GM08714 (cell line): Measurements from ENCODE around the gene PRPSAP1.

Source experiments
- H3K4me3 ChIP-seq: fragments of 200-500 bp; sonication (Bioruptor generic); 2 replicates; pipeline ENCODE4 v1.5.1; 2014; ENCODE audit warnings: mild to moderate bottlenecking, low read length, inconsistent platforms
- ZNF274 ChIP-seq: IDR thresholded peaks from 2 replicates; pipeline ENCODE4 v1.6.1; 2012; ENCODE audit warnings: mild to moderate bottlenecking, low read depth, low read length

The PRPSAP1 gene

GRCh38 chr17:76276069-76276431 is 77.7 kb downstream of the PRPSAP1 start:
- no peak overlapping the region for H3K4me3 ChIP-seq
- TF ChIP-seq ZNF274: no peak

- no peak overlapping the region for H3K4me3 ChIP-seq
- no peak for TF ChIP-seq ZNF274
Measured at GRCh38 chr17:76275382-76276068, 78.2 kb downstream of the PRPSAP1 start.

DNA sequence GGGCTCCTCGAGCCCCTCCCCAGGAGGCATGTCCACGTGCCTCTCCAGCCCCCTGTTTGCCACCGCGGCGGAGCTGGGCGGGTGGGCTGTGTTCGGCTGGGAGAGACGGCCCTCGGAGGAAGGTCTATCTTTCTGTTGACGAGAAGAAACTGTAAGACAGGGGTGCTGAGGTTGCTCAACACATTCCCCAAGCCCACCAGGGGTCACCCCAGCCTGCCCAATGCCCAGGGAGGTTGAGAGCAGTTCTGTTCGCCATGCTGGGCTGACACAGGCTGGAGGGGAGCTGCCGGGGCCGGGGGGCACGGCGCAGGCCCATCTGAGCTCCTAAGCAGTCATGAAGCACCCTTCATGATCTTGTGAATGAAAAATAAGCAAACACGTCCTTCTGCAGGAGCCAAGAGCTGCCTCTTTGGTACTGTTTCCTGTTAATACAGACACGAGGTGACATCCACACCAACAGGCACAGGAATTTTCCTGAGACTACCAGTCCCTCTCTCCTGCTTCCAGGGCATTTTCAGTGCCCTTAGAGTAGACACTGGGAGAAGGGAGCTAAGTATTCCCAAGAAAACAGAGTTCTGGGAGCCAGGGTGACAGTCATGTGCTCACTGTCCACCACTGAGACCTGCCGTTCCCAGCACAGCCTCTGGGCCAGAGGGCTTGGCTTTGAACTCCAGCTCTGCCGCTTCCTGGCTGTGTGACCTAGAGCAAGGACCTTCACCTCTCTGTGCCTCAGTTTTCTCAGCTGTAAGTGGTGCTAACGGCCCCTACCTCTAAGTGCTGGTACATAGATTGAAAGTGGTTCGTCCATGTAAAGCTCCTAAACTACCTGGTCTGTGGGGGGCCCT is 79.4 kb downstream of the PRPSAP1 start:
- TF ChIP-seq ZNF274: no peak
- no peak overlapping the region for H3K4me3 ChIP-seq

GRCh38 chr17:76273445-76274111 is 80.1 kb downstream of the PRPSAP1 start:
- H3K4me3 ChIP-seq: no peak overlapping the region
- no peak for TF ChIP-seq ZNF274

GRCh38 chr17:76272541-76273444 is 80.9 kb downstream of the PRPSAP1 start:
- TF ChIP-seq ZNF274: no peak

GRCh38 chr17:76271669-76272540 is 81.8 kb downstream of the PRPSAP1 start:
- peak overlapping the region; percentile 63; the same call in 1 of the 2 replicates for H3K4me3 ChIP-seq

More at GRCh38 chr17:76272541-76273444, 80.9 kb downstream of the PRPSAP1 start:
- peak overlapping the region; percentile 3; the same call in 1 of the 2 replicates for H3K4me3 ChIP-seq

GRCh38 chr17:76270770-76271668 is 82.7 kb downstream of the PRPSAP1 start:
- peak overlapping the region; percentile 63; the same call in 1 of the 2 replicates for H3K4me3 ChIP-seq
- TF ChIP-seq ZNF274: no peak

More at GRCh38 chr17:76271669-76272540, 81.8 kb downstream of the PRPSAP1 start:
- no peak for TF ChIP-seq ZNF274

DNA sequence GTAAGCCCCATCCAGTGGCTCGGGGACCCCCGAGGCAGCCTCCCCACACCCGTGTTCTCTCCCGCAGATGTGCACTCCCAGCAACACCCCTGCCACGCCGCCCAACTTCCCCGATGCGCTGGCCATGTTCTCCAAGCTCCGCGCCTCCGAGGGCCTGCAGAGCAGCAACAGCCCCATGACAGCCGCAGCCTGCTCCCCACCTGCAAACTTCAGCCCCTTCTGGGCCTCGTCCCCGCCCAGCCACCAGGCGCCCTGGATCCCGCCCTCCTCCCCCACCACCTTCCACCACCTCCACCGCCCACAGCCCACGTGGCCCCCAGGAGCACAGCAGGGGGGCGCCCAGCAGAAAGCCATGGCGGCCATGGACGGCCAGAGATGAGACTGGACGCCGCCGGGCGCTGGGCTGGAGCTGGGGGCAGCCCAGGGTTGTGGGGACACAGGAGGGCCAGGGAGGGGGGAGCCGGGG is 83.6 kb downstream of the PRPSAP1 start:
- H3K4me3 ChIP-seq: no peak overlapping the region; the same call in 1 of the 2 replicates
- TF ChIP-seq ZNF274: no peak

DNA sequence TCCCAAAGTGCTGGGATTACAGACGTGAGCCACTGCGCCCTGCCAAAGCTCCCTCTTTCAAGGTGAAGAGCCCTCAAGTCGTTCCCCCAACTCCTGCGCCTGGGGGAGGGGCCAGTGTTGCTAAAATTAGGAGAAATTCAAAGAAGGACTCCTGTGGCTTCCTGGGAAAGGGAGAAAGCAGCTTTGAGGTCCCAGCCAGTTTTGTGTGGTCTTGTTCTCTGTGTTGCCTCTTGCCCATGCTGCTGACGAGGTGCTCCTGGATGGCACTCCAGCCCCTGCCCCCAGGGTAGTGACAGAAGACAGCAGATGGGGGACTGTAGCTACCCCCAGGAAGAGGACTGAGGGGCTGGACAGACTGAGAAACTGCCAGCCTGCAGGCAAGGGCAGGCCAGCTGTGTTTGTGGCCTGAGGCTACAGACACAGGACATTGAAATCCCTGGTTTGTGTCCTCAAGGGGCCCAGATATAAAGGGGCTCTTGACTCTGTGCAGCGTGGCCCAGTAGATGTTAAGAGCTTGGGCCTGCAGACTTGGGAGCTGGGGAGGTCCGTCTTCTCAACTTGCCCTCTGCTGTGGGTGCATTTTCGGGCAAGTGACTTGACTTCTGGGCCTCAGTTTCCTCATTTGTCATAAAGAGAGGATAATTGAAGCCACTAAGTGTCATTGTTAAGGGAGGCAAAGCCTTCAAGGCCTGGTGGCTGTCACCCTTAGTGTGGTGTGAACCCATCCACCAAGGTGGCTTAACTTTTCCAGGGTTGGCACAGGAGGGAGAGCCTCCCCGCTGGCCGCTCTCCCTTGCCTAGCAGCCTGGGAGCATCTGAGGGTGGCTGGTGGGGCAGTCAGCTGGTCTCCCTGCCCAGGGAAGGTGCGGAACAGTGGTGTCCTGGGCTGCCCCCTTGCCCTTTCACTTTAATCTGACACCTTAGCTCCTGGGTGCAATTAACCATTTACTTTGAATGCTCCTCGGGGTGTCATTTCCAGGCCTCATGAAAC is 84.4 kb downstream of the PRPSAP1 start:
- no peak for TF ChIP-seq ZNF274
- H3K4me3 ChIP-seq: no peak overlapping the region; the same call in 1 of the 2 replicates

DNA sequence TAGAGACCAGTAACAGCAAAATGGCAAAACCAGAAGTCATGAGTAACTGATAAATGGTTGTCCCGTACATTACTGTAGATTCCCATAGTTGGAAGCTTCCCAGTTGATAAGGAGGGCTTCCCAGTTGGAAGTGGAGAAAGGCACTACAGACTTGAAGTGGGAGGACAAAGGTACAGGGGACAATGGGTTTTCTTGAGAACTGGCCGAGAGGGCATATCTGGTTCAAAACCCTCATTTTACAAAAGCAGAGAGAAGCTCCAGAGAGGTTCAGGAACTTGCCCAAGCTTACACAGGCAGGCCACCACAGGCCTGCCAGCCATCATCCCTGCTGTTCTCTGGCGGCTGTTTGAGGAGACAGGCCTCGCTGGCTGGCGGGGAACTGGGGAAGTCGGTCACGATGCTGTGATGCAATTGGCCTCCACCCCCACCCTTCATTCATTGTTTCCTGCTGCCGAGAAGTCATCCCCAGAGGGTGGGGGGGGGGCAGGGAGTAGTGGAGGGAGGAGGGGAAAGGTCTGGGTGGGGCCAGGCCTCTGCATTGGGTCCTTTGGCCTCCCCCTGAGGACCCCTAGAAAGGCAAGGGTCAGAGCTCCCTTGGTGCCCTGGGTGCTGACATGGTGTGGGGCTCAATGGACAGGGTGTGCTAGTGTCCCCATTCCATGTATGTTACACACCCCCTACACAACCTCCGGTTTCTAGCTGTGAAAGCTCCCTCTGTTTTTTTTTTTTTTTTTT is 85.5 kb downstream of the PRPSAP1 start:
- peak overlapping the region; percentile 78; the same call in 1 of the 2 replicates for H3K4me3 ChIP-seq
- TF ChIP-seq ZNF274: no peak

DNA sequence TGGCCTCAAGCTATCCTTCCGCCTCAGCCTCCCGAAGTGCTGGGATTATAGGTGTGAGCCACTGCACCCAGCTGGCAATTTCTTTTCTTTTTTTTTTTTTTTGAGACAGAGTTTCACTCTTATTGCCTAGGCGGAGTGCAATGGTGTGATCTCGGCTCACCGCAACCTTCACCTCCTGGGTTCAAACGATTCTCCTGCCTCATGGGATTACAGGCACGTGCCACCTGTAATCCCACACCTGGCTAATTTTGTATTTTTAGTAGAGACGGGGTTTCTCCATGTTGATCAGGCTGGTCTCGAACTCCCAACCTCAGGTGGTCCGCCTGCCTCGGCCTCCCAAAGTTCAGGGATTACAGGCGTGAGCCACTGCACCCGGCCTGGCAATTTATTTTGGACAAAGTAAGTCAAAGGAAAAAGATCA is 86.1 kb downstream of the PRPSAP1 start:
- peak overlapping the region; percentile 78; the same call in 1 of the 2 replicates for H3K4me3 ChIP-seq
